M059J (cell line): Measurements from ENCODE around the gene NCAN. TPM values are rescaled to one million over a fixed set of nuclear protein-coding genes. Genes with fewer than 3 reads are reported as not detected.

Experiments
- DNase-seq: peaks from one replicate; pipeline ENCODE4 v3.0.0-alpha.2; 2012; ENCODE audit warnings: low read depth
- total RNA-seq: library from RNA; depleted of rRNA; stranded (reverse); fragments of >200 nt; shearing (Covaris generic); gene quantifications from 2 replicates; pipeline ENCODE4 v1.2.3, GENCODE V29; 2014

NCAN gene
- total RNA-seq, 1 experiment from 2014 or later, result not detected

DNA sequence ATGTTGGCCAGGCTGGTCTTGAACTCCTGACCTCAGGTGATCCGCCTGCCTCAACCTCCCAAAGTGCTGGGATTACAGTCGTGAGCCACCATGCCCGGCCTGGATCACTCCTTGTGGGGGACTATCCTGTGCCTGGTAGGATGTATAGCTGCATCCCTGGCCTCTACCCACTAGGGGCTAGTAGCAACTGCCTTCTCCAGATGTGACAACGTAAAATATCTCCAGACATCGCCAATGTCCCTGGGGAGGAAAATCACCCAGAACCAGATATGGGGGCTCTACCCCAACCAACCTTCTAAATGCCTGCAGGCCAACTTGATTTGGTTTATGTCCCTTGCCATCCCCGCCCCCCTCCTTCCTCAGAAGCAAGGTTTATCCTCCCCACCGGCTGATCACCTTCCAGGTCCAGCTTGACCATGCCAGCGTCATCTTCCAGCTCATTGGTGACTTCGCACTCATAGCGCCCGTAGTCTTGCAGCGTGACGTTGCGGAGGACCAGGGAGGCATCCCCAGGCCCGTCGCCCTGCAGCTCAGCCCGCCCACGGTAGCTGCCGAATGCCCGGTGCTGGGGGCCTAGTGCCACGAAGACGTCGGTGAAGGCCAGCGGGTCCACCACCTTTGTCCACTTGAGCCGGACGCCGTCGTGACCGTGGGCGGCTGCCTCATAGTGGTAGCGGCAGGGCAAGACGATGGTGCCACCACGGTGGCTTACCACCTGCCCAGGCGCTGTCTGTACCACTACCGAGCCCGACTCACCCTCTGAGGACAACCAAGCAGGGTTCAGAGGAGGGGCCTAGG is 48.9 kb downstream of the NCAN start:
- no peak for DNase-seq

DNA sequence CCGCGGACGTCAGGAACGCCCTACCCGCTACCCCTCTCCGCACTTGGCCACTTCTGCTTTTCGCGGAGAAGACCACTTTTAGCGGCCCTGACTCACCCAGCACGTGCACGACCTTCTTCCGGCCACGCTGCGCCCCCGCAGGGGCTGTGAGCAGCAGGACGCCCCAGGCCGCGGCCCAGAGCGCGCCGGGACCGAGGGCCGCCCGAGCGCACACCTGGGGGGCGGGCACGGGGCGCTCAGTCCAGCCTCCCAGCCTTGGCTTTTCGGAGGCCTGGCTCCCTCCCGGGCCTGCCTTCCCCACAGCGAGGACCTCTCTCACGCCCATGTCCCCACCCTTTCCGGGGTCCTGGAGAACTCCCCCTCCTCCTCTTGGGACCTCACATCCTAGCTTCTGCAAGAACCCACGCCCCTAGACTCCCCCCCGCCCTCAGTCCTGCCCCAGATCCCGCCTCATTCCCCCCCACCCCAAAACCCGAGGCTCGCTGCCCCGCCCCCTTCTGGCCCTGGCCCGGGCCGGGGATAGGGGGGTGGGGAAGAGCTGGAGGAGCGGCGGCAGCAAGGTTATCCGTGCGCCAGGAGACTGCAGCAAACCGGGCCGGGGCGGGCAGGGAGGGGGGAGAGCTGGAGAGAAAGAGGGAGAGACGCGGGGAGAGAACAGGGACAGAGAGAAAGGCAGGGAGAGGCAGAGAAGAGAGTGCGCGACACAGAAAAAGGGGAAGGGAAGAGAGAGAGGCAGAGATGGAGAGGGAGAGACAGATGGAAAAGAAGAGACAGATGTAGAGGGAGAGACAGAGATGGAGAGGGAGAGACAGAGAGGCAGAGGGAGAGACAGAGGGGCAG is 49.8 kb downstream of the NCAN start:
- DNase-seq, result no peak

- no peak for DNase-seq
Observed at GRCh38 chr19:19262190-19263057, 50.7 kb downstream of the NCAN start.

GRCh38 chr19:19263886-19264487 is 52.2 kb downstream of the NCAN start:
- DNase-seq, result no peak

DNA sequence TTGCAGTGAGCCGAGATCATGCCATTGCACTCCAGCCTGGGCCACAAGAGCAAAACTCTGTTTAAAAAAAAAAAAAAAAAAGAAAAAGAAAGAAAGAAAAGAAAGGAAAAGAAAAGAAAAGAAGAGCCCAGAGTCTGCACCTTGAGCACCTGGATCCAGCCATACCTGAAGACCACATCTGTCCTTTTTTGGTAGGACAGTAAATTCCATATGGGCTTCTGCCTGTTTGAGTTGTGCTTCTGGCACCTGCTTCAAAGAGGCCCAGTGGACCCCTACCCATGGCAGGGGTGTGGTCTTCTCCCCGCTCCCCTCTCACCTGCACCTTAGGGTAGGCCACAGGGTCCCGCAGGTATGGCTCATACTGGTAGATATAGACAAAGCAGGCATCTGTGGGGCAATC is 55.5 kb downstream of the NCAN start:
- no peak for DNase-seq

DNA sequence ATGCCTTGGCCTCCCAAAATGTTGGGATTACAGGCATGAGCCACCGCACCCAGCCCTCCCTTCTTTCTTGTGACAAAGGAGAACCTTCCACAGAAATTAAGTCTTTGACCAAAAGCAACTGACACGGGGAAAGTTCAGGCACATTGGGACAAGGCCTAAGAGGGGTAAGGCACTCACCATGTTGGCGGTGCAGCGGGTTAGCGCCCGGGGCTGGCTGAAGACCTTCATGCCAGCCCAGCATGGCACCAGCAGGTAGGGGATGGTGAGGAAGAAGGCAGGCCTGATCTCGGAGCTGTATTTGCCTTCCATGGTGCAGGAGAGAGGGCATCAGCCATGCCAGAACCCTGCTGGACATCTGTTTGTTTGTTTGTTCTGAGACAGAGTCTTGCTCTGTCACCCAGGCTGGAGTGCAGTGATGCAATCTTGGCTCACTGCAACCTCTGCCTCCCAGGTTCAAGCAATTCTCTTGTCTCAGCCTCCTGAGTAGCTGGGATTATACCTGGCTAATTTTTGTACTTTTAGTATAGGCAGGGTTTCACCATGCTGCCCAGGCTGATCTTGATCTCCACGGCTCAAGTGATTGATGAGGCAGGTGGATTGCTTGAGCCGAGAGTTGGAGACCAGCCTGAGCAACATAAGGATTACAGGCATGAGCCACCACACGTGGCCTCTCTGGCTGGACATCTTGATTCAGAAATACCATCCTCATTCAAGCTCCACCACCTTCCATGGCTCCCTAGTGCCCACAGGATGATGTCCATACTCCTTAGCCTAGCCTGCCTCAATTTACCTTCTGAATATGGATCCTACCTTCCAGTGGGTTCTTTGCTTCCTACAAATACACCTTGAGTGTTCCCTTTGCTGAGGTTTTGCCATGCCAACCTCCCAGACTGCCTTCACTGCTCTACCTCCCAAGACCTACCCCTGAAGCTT is 57.0 kb downstream of the NCAN start:
- DNase-seq, result no peak

- no peak for DNase-seq
Observed at GRCh38 chr19:19269952-19270694, 58.4 kb downstream of the NCAN start.

DNA sequence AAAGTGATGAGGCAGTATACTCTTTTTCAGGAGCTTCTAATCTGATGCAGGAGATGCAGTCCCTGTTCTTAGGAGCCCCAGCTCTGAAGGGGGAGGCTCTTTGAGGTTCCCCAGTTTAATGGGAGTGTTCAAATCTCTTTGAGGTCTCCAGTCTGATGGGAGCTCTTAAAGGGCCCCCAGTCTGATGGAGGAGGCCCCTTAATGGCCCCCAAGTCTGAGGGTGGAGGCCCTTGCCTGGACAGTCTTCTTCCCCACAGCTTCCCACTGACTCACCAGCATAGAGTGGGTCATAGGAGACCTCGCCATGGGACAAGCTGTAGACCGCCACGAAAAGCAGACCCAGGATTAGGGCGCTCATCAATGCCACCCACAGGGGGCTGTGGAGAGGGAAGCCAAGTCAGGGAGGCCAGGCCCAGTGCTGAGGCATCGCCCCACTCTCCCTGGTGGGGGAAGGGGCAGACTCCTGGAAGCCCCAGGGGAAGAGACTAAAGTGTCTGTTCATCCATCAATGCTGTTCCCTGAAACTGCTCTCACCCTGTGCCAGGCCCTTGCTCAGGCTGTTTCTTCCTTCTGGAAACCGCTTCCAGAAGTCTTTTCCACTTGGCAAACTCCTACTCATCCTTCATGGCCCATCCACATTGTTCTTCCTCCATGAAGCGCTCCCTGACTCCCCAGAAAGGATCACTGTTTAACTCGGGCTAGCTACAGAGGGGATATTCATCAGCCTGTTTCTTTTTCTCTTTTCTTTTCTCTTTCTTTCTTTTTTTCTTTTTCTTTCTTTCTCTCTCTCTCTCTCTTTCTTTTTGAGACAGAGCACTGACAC is 59.2 kb downstream of the NCAN start:
- no peak for DNase-seq

DNA sequence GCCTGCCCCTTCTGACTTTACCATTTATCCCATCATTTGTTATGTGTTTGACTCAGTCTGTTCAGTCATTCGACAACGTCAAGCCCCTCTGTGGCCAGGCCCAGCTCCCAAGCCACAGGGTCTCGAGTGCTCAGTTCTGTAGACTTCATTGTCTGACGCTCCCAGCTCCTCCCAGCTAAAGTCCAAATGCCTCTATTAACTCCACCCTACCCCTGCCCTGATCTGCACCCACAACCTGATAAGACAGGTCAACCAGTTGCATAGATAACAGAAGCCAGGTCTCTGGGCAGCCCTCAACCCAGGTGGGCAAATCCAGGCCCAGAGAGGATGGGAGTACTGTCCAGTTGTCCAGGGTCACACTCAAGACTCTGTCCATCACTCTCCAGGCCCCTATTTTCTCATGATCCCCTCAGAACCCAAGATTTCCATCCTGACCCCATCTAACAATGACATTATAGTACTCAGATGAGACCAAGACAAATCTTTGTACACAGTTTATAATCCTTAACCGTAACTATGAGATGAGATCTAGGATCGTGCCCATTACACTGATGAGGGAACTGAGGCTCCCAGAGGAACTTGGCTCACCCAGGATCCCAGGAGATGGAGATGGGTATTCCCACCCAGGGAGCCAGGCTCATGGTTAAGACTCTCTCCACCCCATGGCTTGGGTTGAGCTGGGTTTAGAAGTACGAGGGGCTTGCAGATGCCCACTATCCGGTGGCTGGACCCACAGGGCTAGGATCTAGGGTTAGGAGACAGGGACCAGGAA is 60.3 kb downstream of the NCAN start:
- DNase-seq, result no peak

- DNase-seq, result no peak
Observed at GRCh38 chr19:19274146-19274545, 62.4 kb downstream of the NCAN start.

DNA sequence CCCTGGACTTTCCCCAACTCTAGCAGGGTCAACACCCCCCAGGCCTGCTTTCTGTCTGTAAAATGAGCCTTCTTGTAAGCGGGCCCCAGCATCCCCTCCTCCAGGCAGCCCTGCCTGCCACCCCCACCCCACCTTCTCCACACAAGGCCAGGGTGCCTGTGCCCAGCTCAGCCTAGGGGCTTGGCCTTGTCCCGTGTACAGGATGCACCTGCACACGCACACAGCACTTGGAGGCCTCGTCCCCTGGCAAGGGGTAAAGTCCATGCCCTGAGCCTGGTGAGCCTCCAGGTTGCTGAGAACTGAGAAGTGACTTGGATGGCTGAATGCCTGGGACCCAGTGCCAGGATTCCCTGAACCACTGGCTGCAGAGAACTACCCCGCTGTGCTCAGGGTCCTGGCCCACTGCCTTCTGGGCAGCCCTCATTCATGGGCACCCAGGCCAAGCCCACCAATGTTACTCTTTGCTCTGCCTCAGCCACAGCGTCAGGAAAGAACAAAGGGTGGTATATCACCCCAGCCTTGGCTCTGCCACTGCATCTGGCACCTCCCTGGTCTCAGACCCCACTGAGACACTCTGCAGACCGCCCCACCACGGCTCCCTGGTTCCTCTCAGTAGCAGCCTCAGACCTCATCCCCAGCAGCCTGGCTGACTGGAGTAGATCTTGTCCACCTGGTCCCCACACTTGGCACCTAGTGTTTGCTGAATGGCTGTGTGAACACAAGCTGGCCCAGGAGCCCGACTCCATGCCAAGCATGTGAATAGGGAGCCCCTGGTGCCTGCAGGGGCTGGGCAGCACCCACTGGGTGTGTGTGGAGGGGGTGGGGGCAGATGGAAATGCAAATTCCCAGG is 63.2 kb downstream of the NCAN start:
- DNase-seq, result no peak

- DNase-seq, result no peak
Observed at GRCh38 chr19:19276386-19276785, 64.6 kb downstream of the NCAN start.

GRCh38 chr19:19276851-19277250 is 65.1 kb downstream of the NCAN start:
- no peak for DNase-seq

- no peak for DNase-seq
Observed at GRCh38 chr19:19278315-19278714, 66.6 kb downstream of the NCAN start.

DNA sequence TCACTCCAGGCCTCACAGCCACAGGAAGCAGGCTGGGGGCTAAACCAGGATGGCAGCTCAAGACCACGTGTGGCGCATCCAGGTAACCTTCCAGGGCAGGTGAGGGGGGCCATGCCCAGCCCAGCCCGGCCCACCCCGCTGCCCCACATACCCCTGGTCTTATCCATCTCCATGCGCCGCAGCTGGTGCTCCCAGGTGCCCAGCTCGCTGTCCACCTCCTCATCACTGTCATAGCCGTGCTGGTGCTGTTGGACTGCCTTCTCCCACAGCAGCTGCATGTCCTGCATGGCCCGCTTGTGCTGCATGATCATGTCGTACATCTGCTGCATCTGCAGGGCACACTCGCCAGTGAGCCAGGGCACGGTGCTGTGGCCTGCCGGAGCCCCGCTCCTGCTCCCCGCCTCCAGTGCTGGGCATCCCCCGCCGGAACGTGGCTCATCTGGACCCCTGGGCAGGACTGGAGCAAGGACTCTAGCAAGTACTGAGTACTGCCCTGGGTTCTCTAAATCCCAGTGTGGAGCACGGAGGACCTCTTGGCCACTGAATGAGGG is 67.4 kb downstream of the NCAN start:
- no peak for DNase-seq

- no peak for DNase-seq
Observed at GRCh38 chr19:19279853-19280252, 68.1 kb downstream of the NCAN start.

DNA sequence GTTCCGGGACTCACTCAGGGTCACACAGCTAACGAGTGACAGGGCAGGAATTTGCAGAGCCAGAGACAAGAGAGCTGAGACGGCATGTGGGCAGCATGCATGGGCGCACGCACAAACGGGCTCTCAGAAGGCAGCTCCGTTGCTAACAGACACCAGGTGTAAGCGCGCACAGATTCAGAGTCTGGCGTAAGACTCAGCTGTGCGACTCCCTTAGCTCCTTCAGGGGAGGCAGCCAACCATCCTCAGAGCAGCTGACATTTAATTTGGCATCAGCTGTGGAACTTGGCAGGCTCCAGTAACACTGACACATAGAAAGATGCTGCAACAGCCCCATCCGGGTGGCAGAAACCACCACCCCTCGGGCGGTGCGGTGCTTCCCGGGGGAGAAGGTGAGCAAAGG is 68.8 kb downstream of the NCAN start:
- no peak for DNase-seq
